Endometrial microvascular endothelial cells (primary cell): ENCODE data around the gene WDR88. TPM values are rescaled to one million over a fixed set of nuclear protein-coding genes. Genes with fewer than 3 reads are reported as not detected.
"Not testable (repeated sequence)": the region's sequence is repeated elsewhere in the genome, so short reads cannot be mapped to it uniquely, and the experiment has no call there.

Source experiments
- in situ Hi-C: cut with HindIII; loops from 2 replicates; pipeline ENCODE4 v1.10.0; 2017; ENCODE audit warnings: low sequenced_read_pairs, low pct_unique_long_range_greater_than_20kb; ENCODE audit errors: inconsistent ontology term
- total RNA-seq: library from RNA; depleted of rRNA; stranded (reverse); fragments of >200 nt; gene quantifications from one replicate; pipeline ENCODE4 v1.2.3, GENCODE V29; 2015; ENCODE audit errors: inconsistent ontology term

Gene WDR88
- total RNA-seq, 1 donor from 2014 or later: not detected

GRCh38 chr19:33220735-33221134, 88.8 kb downstream of the WDR88 start:
- in situ Hi-C loops: no loop called here

DNA sequence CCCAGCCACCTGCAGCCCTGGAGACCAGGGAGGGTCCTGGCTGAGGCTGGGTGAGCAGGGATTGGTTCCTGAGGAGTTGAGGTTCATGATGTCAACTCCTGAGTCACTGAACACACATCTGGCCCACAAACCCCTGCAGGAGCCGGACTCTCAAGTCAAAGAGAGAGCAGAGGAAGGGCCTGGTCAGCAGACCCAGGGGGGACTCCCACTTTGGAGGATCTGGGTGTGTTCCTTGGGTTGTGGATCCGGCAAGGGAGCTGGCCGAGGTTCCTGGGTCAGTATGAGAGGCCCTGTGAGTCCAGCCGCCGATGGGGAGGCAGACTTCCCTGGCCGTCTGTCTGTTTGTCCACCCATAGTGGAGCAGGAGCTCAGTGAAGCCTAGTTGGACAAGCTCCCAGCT, 89.7 kb downstream of the WDR88 start:
- in situ Hi-C loops: no loop called here

DNA sequence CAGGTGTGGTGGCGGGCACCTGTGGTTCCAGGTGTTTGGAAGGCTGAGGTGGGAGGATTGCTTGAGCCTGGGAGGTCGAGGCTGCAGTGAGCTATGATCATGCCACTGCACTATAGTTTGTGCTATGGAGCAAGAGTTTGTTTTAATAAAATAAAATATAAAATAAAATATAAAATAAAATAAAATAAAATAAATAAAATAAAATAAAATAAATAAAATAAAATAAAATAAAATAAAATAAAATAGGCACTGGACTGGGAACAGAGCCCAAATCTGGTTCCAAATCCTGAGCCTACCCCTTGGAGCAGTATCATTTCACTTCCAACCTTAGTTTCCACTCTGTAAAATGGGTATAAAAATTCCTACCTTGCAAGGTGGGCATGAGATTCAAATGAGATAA, 90.3 kb downstream of the WDR88 start:
- in situ Hi-C loops: not testable (repeated sequence)

DNA sequence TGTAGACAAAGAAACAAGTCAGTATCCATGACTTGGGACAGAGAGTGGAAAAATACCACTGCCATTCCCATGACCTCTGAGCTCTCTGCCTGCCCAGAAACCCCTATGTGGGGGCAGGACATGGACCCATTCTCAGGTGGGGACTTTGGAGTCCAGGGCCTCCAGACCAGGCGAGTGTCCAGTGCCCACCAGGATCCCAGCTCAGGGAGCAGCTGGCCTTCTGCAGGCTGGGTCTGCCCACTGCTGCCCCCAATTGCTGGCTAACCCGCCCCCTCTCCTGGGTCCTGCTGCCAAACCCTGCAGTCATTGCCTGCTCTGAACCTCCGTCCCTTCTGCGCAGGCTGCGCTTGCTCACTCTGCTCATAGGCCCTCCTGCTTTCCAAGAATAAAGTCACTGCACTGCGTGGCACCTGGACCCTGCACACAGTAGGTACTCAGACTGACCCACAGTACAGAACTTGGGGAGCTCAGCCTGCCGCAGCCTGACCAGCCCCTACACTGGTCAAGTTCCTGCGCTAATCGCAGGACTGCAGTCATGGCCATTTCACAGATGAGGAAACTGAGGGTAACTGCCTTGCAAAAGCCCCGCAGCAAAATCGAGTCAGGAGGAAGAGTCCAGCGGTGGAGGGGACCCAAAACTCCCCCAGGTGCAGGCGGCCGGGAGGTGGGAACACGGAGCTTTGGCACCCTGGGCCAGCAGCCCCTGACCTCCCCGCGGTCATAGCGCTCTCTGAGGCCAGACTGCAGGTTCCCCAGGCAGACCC, 93.0 kb downstream of the WDR88 start:
- in situ Hi-C loops: no loop called here

Other genes with a start within 250 kb of the WDR88 start
- 31.6 TPM for gene CEP89, start 160.2 kb upstream of the WDR88 start, total RNA-seq
- 5.5 TPM for gene FAAP24, start 159.9 kb upstream of the WDR88 start, total RNA-seq
- 1.1 TPM for gene RHPN2, start 67.2 kb upstream of the WDR88 start, total RNA-seq
- gene GPATCH1, start 50.9 kb upstream of the WDR88 start, total RNA-seq: 3.3 TPM
- gene LRP3, start 62.2 kb downstream of the WDR88 start, total RNA-seq: 31.9 TPM
- gene SLC7A10, start 93.7 kb downstream of the WDR88 start, total RNA-seq: not detected
- gene CEBPA, start 170.4 kb downstream of the WDR88 start, total RNA-seq: not detected
- gene CEBPG, start 241.6 kb downstream of the WDR88 start, total RNA-seq: 16.4 TPM